ENCODE data around the gene TUBGCP3.

DNA sequence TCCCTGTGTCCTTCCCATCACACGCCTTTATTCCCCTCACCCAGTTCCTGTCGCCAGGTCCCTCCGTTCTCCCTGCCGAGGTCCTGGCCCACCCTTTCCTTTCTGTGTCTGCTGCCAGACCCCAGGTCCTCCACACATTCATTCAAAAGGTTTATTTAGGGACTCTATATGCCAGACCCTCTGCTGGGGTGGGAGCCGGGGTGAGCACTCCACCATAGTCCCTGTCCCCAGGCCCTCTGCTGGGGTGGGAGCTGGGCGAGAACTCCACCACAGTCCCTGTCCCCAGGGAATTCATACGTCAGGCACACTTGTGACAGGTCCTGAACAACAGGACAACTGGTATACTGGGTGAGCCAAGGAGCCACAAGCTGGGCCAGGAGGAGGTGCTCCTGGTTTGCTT is 34.4 kb upstream of the TUBGCP3 start:
- TF ChIP-seq EZH2 (IDR thresholded peaks at IDR 0.05; ENCODE audit: insufficient read depth, poor library complexity, severe bottlenecking) (no peak), EZH2phosphoT487 (IDR thresholded peaks at IDR 0.05; ENCODE audit: insufficient read depth, low read depth) (no peak)
